Urinary bladder (tissue), 4 donors: Measurements from ENCODE around the gene SLK. TPM values are rescaled to one million over a fixed set of nuclear protein-coding genes. Genes with fewer than 3 reads are reported as not detected.

Experiments used
- DNase-seq: peaks from one replicate; pipeline ENCODE4 v3.0.0-alpha.2; 2015; ENCODE audit errors: extremely low spot score
- H3K27ac ChIP-seq: one replicate; pipeline ENCODE4 v1.5.1; 2013; ENCODE audit warnings: low read depth, mild to moderate bottlenecking, moderate library complexity
- H3K36me3 ChIP-seq: one replicate; pipeline ENCODE4 v1.6.1; 2013; ENCODE audit warnings: mild to moderate bottlenecking, moderate library complexity; ENCODE audit not compliant: insufficient read depth
- H3K4me1 ChIP-seq: one replicate; pipeline ENCODE4 v1.6.1; 2013; ENCODE audit warnings: mild to moderate bottlenecking, moderate library complexity; ENCODE audit not compliant: insufficient read depth
- H3K4me3 ChIP-seq: one replicate; pipeline ENCODE4 v1.5.1; 2013; ENCODE audit warnings: low read depth, low read length
- WGBS: extraction: QIAGEN DNeasy Blood & Tissue Kit; methylation state at CpG from one replicate; pipeline ENCODE4 v1.1.7; 2013; 5-methylcytosine and 5-hydroxymethylcytosine counted together
- polyA plus RNA-seq: library from polyadenylated mRNA; stranded (reverse); fragments of 200-250 nt; gene quantifications from one replicate; pipeline ENCODE4 v1.2.3, GENCODE V29; 2013
- total RNA-seq: library from RNA; depleted of rRNA; stranded (reverse); fragments of >200 nt; gene quantifications from one replicate; pipeline ENCODE4 v1.2.3, GENCODE V29; 2014
- donor health status: healthy with polysubstance abuse.
- donor health status: healthy.

The SLK gene
- total and polyA plus RNA-seq, 2 donors: 32.7 to 120 TPM

- no peaks in the 10 kb centered on the region for H3K4me1 ChIP-seq
- H3K36me3 ChIP-seq: no peaks in the 10 kb centered on the region
- 98% methylated on average over 1 of the region's 1 CpG for WGBS
- no peak overlapping the region for H3K4me3 ChIP-seq
- H3K27ac ChIP-seq: no peak overlapping the region
- no peak for DNase-seq
These were observed 12.4 kb upstream of the SLK start for GRCh38 chr10:103954543-103954942.

GRCh38 chr10:103958996-103959395 lies 7.9 kb upstream of the SLK start:
- Histone ChIP-seq H3K4me3 (no peak overlapping the region), H3K27ac (no peak overlapping the region), H3K4me1 (no peaks in the 10 kb centered on the region), H3K36me3 (no peaks in the 10 kb centered on the region)
- WGBS: 92% methylated on average over 2 of the region's 2 CpGs
- DNase-seq: no peak

GRCh38 chr10:103960103-103960502 lies 6.8 kb upstream of the SLK start:
- no peak for DNase-seq
- no peak overlapping the region for H3K4me3 ChIP-seq
- no peaks in the 10 kb centered on the region for H3K4me1 ChIP-seq
- no peaks in the 10 kb centered on the region for H3K36me3 ChIP-seq
- H3K27ac ChIP-seq: no peak overlapping the region
- 75% methylated on average over 3 of the region's 3 CpGs for WGBS

GRCh38 chr10:103967448-103968071 lies 620 bp downstream of the SLK start:
- Histone ChIP-seq H3K27ac (peak overlapping the region; percentile 99), H3K4me1 (no peaks in the 10 kb centered on the region), H3K4me3 (peak overlapping the region; percentile 95), H3K36me3 (no peaks in the 10 kb centered on the region)
- under 1% methylated on average over 55 of the region's 55 CpGs for WGBS
- no peak for DNase-seq

- no peaks in the 10 kb centered on the region for H3K36me3 ChIP-seq
- peak overlapping the region; percentile 95 for H3K4me3 ChIP-seq
- H3K27ac ChIP-seq: no peak overlapping the region
- DNase-seq: no peak
- WGBS: 48% methylated on average over 22 of the region's 23 CpGs
- no peaks in the 10 kb centered on the region for H3K4me1 ChIP-seq
These were observed 1.8 kb downstream of the SLK start for GRCh38 chr10:103968441-103969391.

- no peak overlapping the region for H3K27ac ChIP-seq
- H3K4me1 ChIP-seq: no peaks in the 10 kb centered on the region
These were observed 2.5 kb downstream of the SLK start for GRCh38 chr10:103969436-103969835.

GRCh38 chr10:103969857-103970627 lies 3.1 kb downstream of the SLK start:
- no peaks in the 10 kb centered on the region for H3K4me1 ChIP-seq
- 62% methylated on average over 2 of the region's 2 CpGs for WGBS
- H3K27ac ChIP-seq: no peak overlapping the region
- peak overlapping the region; percentile 95 for H3K4me3 ChIP-seq
- no peak for DNase-seq
- no peaks in the 10 kb centered on the region for H3K36me3 ChIP-seq

More at GRCh38 chr10:103969436-103969835, 2.5 kb downstream of the SLK start:
- DNase-seq: no peak
- WGBS: 14% methylated on average over 4 of the region's 4 CpGs
- H3K4me3 ChIP-seq: peak overlapping the region; percentile 95
- no peaks in the 10 kb centered on the region for H3K36me3 ChIP-seq

- H3K4me1 ChIP-seq: peaks cover 1% of the 10 kb centered on the region
- WGBS: 97% methylated on average over 1 of the region's 1 CpG
- H3K27ac ChIP-seq: no peak overlapping the region
- H3K36me3 ChIP-seq: no peaks in the 10 kb centered on the region
- no peak overlapping the region for H3K4me3 ChIP-seq
- no peak for DNase-seq
These were observed 8.2 kb downstream of the SLK start for GRCh38 chr10:103975169-103975568.

GRCh38 chr10:103977204-103977603 lies 10.3 kb downstream of the SLK start:
- Histone ChIP-seq H3K36me3 (no peaks in the 10 kb centered on the region), H3K27ac (no peak overlapping the region), H3K4me3 (no peak overlapping the region), H3K4me1 (peaks cover 1% of the 10 kb centered on the region)
- no peak for DNase-seq
- 90% methylated on average over 2 of the region's 2 CpGs for WGBS

- Histone ChIP-seq H3K27ac (no peak overlapping the region), H3K4me3 (no peak overlapping the region), H3K4me1 (peaks cover 1% of the 10 kb centered on the region), H3K36me3 (peaks cover 2% of the 10 kb centered on the region)
- DNase-seq: no peak
- WGBS: 58% methylated on average over 2 of the region's 2 CpGs
These were observed 12.6 kb downstream of the SLK start for GRCh38 chr10:103979530-103979929.

- 81% methylated on average over 6 of the region's 6 CpGs for WGBS
- peaks cover 2% of the 10 kb centered on the region for H3K36me3 ChIP-seq
- DNase-seq: no peak
- no peak overlapping the region for H3K4me3 ChIP-seq
- H3K27ac ChIP-seq: no peak overlapping the region
- peaks cover 1% of the 10 kb centered on the region for H3K4me1 ChIP-seq
These were observed 13.5 kb downstream of the SLK start for GRCh38 chr10:103980288-103980906.

GRCh38 chr10:103982639-103983038 lies 15.7 kb downstream of the SLK start:
- Histone ChIP-seq H3K4me3 (no peak overlapping the region), H3K4me1 (no peaks in the 10 kb centered on the region), H3K27ac (no peak overlapping the region), H3K36me3 (peaks cover 2% of the 10 kb centered on the region)
- 99% methylated on average over 4 of the region's 4 CpGs for WGBS
- no peak for DNase-seq

GRCh38 chr10:103983367-103983911 lies 16.5 kb downstream of the SLK start:
- Histone ChIP-seq H3K4me1 (no peaks in the 10 kb centered on the region), H3K36me3 (peaks cover 2% of the 10 kb centered on the region), H3K27ac (no peak overlapping the region), H3K4me3 (no peak overlapping the region)
- DNase-seq: no peak
- 46% methylated on average over 4 of the region's 4 CpGs for WGBS
